Measurements from ENCODE around the gene PEDS1.

PEDS1 gene

GRCh38 chr20:50133041-50133440 lies 20.5 kb downstream of the PEDS1 start:
- no peak overlapping the region for H3K27ac ChIP-seq
- TF ChIP-seq CTCF (conservative IDR thresholded peaks at IDR 0.05) (no peak), ZFX (IDR thresholded peaks at IDR 0.05) (no peak)

- H3K27ac ChIP-seq, result no peak overlapping the region
- TF ChIP-seq ZFX (IDR thresholded peaks at IDR 0.05) (no peak), CTCF (conservative IDR thresholded peaks at IDR 0.05) (no peak)
Measured at GRCh38 chr20:50130995-50131394, 22.5 kb downstream of the PEDS1 start.

- TF ChIP-seq CTCF (conservative IDR thresholded peaks at IDR 0.05), result no peak
- no peak overlapping the region for H3K27ac ChIP-seq
Measured at GRCh38 chr20:50130356-50130723, 23.2 kb downstream of the PEDS1 start.

- H3K27ac ChIP-seq, result no peak overlapping the region
- TF ChIP-seq ZFX (IDR thresholded peaks at IDR 0.05), result no peak
- no peak for TF ChIP-seq CTCF (conservative IDR thresholded peaks at IDR 0.05)
Measured at GRCh38 chr20:50129662-50130355, 23.7 kb downstream of the PEDS1 start.

GRCh38 chr20:50128520-50128905 lies 25.0 kb downstream of the PEDS1 start:
- H3K27ac ChIP-seq, result no peak overlapping the region
- TF ChIP-seq CTCF (conservative IDR thresholded peaks at IDR 0.05) (no peak), ZFX (IDR thresholded peaks at IDR 0.05) (no peak)

GRCh38 chr20:50127587-50128519 lies 25.7 kb downstream of the PEDS1 start:
- no peak overlapping the region for H3K27ac ChIP-seq
- TF ChIP-seq ZFX (IDR thresholded peaks at IDR 0.05) (no peak), CTCF (conservative IDR thresholded peaks at IDR 0.05) (no peak)

GRCh38 chr20:50126662-50127061 lies 26.9 kb downstream of the PEDS1 start:
- TF ChIP-seq ZFX (IDR thresholded peaks at IDR 0.05) (no peak), CTCF (conservative IDR thresholded peaks at IDR 0.05) (no peak)
- H3K27ac ChIP-seq, result no peak overlapping the region

All from C4-2B (cell line).